ENCODE data around the gene LTBR.
"Not testable (repeated sequence)": the region's sequence is repeated elsewhere in the genome, so short reads cannot be mapped to it uniquely, and the experiment has no call there.

Gene LTBR

DNA sequence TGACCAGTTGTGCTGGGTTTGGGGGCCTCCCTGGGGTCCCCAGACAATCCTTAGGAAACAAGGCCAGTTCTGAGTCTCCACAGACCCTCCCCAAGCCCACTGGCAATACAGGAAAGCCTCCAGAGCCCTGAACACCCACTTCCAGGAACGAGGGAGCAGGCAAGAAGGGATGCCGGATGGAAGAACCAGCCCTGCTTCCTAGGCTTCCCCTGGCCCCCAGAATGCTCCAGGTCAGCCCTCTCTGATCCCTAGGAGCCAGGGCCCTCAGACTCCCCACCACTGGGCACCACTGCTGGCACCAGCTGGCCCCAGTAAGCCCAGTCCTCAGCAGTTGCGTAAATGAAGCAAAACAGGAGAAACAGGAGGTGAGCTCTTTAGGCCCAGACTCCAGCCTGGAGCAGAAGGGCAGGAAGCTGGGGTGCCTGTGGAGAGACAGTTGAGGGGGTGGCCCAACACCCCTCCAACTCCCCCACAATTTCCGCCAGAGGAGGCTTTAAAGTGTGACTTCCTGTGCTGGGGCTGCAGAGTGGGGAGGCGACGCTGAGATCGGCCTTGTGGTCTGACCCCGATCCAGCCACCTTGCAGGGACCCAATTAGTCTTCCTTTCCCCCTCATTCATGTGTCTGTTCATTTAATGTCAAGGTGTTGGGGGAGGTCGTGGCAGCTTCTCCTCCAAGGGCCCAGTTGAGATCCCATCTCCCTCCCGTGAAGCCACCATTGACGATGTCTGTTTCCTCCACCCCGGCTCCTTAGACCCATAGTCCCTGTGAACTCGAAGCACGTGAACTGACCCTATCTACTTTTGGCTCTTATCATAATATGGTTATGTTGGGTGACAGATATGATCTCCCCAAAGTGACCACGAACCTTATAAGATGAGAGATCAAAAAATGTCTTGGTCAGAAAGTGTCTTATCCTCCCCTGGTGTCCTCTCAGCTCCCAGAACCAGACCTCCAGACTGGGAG lies 46.8 kb upstream of the LTBR start:
- no peak for DNase-seq (ENCODE audit: low read depth)
- TF ChIP-seq, protein P1, sequence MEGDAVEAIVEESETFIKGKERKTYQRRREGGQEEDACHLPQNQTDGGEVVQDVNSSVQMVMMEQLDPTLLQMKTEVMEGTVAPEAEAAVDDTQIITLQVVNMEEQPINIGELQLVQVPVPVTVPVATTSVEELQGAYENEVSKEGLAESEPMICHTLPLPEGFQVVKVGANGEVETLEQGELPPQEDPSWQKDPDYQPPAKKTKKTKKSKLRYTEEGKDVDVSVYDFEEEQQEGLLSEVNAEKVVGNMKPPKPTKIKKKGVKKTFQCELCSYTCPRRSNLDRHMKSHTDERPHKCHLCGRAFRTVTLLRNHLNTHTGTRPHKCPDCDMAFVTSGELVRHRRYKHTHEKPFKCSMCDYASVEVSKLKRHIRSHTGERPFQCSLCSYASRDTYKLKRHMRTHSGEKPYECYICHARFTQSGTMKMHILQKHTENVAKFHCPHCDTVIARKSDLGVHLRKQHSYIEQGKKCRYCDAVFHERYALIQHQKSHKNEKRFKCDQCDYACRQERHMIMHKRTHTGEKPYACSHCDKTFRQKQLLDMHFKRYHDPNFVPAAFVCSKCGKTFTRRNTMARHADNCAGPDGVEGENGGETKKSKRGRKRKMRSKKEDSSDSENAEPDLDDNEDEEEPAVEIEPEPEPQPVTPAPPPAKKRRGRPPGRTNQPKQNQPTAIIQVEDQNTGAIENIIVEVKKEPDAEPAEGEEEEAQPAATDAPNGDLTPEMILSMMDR (IDR thresholded peaks at IDR 0.05; ENCODE audit: low read depth, low read length, missing control alignments): no peak
- H3K4me3 ChIP-seq (ENCODE audit: low read depth, low read length): no peak overlapping the region

DNA sequence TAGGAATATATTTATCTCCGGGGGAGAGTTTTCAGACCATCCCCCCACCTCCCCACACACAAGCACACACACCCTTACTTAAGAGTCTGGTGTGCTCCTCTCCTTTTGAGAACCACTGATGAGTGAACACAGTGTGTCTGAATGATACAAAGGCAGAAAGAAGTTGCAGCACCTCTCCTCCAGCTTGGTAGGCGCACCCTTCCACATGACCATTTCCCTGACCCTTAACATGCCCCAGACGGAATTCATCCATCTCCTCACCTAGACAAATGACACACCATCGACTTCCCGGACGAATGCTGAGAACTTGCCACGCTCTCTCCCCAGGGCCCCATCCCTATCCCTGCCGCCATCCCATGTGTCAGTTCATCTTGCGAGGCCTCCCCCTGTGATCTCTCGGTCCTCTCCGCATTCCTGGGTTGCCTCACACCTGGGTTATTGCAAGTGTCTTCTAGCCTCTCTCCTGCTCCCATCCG lies 46.0 kb upstream of the LTBR start:
- no peak overlapping the region for H3K4me3 ChIP-seq (ENCODE audit: low read depth, low read length)
- TF ChIP-seq, protein P1 (IDR thresholded peaks at IDR 0.05; ENCODE audit: low read depth, low read length, missing control alignments): no peak
- no peak for DNase-seq (ENCODE audit: low read depth)

DNA sequence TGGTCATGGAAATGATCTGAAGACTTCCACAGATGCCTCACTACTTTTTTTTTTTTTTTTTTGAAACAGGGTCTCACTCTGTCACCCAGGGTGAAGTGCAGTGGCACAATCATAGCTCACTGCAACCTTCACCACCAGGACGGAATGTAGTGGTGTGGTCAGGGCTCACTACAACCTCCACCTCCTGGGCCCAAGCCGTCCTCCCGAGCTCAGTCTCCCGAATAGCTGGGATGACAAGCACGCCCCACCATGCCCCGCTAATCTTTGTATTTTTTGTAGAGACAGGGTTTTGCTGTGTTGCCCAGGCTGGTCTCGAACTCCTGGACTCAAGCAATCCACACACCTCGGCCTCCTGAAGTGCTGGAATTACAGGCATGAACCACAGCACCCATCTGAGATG lies 45.4 kb upstream of the LTBR start:
- DNase-seq (ENCODE audit: low read depth); H3K4me3 ChIP-seq (ENCODE audit: low read depth, low read length): not testable (repeated sequence)

DNA sequence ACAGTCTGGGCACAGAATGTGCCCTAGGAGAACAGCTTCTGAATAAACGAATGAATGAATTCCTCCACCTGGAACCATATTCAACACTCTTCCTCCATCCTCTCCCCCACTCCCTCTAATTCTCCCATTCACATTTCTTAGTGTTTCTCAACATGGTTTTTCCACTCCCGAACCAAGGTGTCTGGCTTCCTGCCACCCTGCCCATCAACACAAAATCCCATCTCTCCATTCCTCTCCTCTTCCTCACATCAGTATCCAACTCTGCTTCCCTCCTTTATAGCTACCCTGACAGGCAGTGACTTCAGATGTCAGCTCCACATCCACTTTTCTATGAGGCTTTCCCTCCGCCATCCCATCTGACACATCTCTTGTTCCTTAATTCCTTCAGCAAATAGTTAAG lies 45.0 kb upstream of the LTBR start:
- TF ChIP-seq, protein P1 (IDR thresholded peaks at IDR 0.05; ENCODE audit: low read depth, low read length, missing control alignments): no peak
- DNase-seq (ENCODE audit: low read depth): no peak
- no peak overlapping the region for H3K4me3 ChIP-seq (ENCODE audit: low read depth, low read length)

DNA sequence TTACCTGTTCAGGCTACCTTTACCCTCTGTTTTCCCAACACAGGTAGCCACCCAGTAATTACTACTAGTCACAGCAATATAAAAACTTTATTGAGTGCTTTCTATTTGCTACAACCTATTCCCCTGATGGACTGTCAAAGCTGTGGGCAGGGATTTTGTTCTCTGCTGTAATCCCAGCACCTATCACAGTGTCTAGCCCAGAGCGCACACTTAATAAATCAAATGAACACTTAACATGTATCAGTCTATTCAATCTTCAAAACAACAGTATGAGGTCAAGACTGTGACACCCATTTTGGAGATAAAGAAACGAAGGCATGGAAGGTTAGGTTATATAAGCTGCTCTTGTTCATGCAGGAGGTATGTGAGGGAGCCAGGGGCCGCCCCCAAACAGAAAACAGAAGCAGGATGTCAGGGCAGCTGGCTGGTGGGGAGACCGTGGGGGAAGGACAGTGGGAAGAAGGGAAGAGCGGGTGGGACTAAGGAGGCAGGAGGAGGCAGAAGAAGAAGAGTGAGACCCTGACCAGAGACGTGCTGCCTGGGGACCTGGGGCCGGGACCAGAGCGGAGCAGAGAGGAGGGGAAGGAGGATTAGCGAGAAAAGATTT lies 43.8 kb upstream of the LTBR start:
- TF ChIP-seq, protein P1 (IDR thresholded peaks at IDR 0.05; ENCODE audit: low read depth, low read length, missing control alignments): no peak
- DNase-seq (ENCODE audit: low read depth): no peak

DNA sequence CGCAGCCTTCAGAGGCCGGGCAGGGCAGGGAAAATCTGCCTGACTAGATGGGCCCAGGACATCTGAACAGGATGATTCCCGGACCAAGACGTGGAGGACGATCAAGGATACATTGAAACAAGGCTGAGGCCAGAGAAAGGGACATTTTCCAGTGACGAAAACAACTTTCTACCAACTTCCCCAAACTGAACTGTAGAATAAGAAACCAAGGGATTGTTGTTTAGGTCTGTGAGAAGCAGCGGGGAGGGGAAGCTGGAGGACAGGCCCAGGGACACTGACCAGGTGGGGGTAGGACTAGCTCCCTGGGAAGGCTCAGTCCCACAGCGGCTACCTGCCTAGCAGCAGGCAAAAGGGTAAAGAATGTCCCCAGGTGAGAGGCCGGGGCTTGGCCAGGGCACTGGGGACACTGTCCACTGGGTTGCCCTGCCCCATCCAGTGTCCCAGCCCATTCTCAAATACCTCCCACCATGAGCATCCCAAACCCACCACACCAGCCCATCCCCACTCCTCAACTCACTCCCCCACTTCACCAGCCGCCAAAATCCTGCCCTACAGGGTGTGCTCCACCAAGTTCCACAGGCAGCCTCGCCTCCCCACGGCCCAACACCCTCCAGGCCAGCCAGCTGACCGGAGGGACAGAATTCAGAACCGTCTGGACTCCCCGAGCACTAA lies 43.1 kb upstream of the LTBR start:
- no peak for DNase-seq (ENCODE audit: low read depth)
- H3K4me3 ChIP-seq (ENCODE audit: low read depth, low read length): peak overlapping the region; percentile 66
- TF ChIP-seq, protein P1 (IDR thresholded peaks at IDR 0.05; ENCODE audit: low read depth, low read length, missing control alignments): no peak

More for the DNA sequence above, 43.8 kb upstream of the LTBR start:
- peak overlapping the region; percentile 66 for H3K4me3 ChIP-seq (ENCODE audit: low read depth, low read length)

All from GM12864 (cell line).